Stimulated activated CD8-positive, alpha-beta memory T cell treated with anti-CD3 and anti-CD28 coated beads, Interleukin-4, amount 100 ng/mL, for 1 hour (primary cell): ENCODE measurements around the gene MYCT1.
"Not testable (repeated sequence)": the region's sequence is repeated elsewhere in the genome, so short reads cannot be mapped to it uniquely, and the experiment has no call there.

Source experiments
- DNase-seq, 2 donors: peaks; one replicate each; pipeline ENCODE4 v3.0.0-alpha.2; 2020; ENCODE audit warnings: low read depth in 2 of 2, low spot score in 1 of 2

MYCT1 gene

GRCh38 chr6:152697634-152698033, at the start of gene MYCT1:
TSS of gene MYCT1 (plus strand) at chr6:152697897. CDS start at chr6:152697903, 6 bp downstream.
- DNase-seq = no peak

- DNase-seq = no peak
Observed at GRCh38 chr6:152648105-152648504, 49.6 kb upstream of the MYCT1 start.

- DNase-seq = no peak
Observed at GRCh38 chr6:152651986-152652385, 45.7 kb upstream of the MYCT1 start.

GRCh38 chr6:152661776-152662175, 35.9 kb upstream of the MYCT1 start:
- no peak for DNase-seq

- no peak for DNase-seq
Observed at GRCh38 chr6:152669895-152670294, 27.8 kb upstream of the MYCT1 start.

GRCh38 chr6:152671171-152671570, 26.5 kb upstream of the MYCT1 start:
- no peak for DNase-seq

- no peak for DNase-seq
Observed at GRCh38 chr6:152673236-152673635, 24.5 kb upstream of the MYCT1 start.

GRCh38 chr6:152680151-152680550, 17.5 kb upstream of the MYCT1 start:
- no peak for DNase-seq

GRCh38 chr6:152680879-152681517, 16.7 kb upstream of the MYCT1 start:
- DNase-seq = no peak

- no peak for DNase-seq
Observed at GRCh38 chr6:152682141-152682540, 15.6 kb upstream of the MYCT1 start.

GRCh38 chr6:152682935-152683334, 14.8 kb upstream of the MYCT1 start:
- not testable (repeated sequence) for DNase-seq

- DNase-seq = no peak
Observed at GRCh38 chr6:152685819-152686218, 11.9 kb upstream of the MYCT1 start.

- no peak for DNase-seq
Observed at GRCh38 chr6:152695372-152696045, 2.2 kb upstream of the MYCT1 start.

- DNase-seq = no peak
Observed at GRCh38 chr6:152696522-152696921, 1.2 kb upstream of the MYCT1 start.

GRCh38 chr6:152698692-152699091, 995 bp downstream of the MYCT1 start:
- no peak for DNase-seq

- DNase-seq = no peak
Observed at GRCh38 chr6:152700427-152700826, 2.7 kb downstream of the MYCT1 start.

GRCh38 chr6:152701081-152701862, 3.6 kb downstream of the MYCT1 start:
- no peak for DNase-seq

GRCh38 chr6:152701863-152702401, 4.2 kb downstream of the MYCT1 start:
- DNase-seq = no peak

GRCh38 chr6:152703750-152704149, 6.1 kb downstream of the MYCT1 start:
- not testable (repeated sequence) for DNase-seq

- no peak for DNase-seq
Observed at GRCh38 chr6:152705327-152705726, 7.6 kb downstream of the MYCT1 start.

- no peak for DNase-seq
Observed at GRCh38 chr6:152716322-152716721, 18.6 kb downstream of the MYCT1 start.

GRCh38 chr6:152720974-152721373, 23.3 kb downstream of the MYCT1 start:
- no peak for DNase-seq
